Right hindlimb (tissue), 1 donor: Measurements from ENCODE around the gene SNX33.
"Not testable (repeated sequence)": the region's sequence is repeated elsewhere in the genome, so short reads cannot be mapped to it uniquely, and the experiment has no call there.

Source experiments
- DNase-seq: peaks from one replicate; pipeline ENCODE4 v3.0.0-alpha.2; 2018

The SNX33 gene, protein sequence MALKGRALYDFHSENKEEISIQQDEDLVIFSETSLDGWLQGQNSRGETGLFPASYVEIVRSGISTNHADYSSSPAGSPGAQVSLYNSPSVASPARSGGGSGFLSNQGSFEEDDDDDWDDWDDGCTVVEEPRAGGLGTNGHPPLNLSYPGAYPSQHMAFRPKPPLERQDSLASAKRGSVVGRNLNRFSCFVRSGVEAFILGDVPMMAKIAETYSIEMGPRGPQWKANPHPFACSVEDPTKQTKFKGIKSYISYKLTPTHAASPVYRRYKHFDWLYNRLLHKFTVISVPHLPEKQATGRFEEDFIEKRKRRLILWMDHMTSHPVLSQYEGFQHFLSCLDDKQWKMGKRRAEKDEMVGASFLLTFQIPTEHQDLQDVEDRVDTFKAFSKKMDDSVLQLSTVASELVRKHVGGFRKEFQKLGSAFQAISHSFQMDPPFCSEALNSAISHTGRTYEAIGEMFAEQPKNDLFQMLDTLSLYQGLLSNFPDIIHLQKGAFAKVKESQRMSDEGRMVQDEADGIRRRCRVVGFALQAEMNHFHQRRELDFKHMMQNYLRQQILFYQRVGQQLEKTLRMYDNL

DNA sequence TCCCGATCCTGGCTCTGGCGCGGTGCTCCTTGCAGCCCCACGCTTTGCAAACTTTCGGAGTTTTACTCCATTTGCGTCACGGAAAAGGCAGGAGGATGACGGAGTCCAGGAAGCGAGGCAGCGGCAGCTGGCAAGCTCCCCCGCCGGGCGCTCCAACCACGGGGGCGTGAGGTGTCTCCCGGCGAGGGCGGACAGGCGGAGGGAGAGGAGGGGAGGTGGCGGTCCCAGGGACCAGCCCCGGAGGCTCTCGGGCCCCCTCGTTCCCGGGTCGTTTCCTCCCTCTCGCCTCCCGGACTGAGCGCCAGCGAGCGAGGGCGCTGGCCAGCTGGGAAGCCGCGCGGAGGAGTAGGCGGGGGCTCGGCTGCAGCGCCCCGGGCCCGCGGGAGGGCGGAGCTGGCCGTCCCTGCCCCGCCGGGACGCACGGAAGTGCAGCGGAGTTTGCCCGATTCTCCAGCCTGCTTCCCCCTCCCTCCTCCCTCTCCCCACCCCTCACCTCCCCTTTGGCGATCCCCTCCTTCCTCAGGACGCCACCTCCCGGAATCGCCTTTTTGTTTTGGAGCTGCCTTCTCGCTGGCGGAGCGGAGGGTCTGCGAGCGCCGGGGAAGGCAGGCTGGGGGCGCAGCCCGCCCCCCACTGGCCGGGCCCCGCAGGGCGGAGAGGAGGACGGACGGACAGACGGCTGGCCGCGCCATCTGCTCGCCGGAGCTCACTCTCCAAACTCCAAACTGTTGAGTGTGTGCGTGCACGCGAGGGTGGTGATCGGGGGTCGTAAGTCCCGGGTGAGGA is at the start of gene SNX33:
SNX33 (plus strand) TSS at position 543 of the 786 bp plus-strand sequence. CDS start 1,191 bp downstream, outside the sequence.
- DNase-seq = peak; percentile 94

DNA sequence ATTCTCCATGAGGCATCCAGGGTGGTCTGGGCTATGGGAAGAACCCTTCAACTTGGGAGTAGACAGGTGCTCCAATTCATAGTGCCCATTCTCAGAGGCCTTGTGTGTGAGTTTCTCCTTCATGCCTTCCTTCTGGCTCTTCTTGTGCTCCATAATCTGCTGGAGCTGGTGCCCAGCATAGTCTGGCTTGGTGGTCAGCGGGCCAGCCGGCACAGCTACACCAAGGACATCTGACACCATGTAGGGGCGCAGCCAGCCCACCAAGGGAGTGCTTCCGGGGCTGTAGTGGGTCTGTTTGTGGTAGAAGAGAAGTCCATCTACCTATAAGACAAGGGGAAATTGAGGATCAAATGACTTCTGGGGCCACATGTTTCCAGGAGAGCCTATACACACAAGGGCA is 49.4 kb upstream of the SNX33 start:
- no peak for DNase-seq

DNA sequence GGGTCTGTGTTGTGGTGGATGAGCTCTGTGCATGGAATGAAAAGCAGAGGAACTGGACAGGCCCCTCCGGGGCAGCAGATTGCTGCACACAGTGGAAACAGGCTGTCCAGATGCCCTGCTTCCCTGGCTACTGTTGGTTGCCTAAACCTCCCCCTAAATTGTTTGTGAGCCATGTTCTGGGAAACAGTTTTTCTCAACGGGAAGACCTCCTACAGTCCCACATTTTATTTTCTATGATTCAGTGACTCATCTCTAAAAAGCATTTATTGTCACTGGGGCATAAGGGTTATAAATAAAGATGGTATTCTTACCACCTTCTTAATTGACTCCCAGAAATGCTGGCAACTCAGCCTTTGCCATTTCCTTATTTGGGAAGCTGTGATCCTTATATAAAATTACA is 48.3 kb upstream of the SNX33 start:
- no peak for DNase-seq

GRCh38 chr15:75606026-75606425 is 41.7 kb upstream of the SNX33 start:
- no peak for DNase-seq

- DNase-seq = no peak
Measured at GRCh38 chr15:75606711-75607699, 40.7 kb upstream of the SNX33 start.

- DNase-seq = no peak
Measured at GRCh38 chr15:75616766-75617165, 30.9 kb upstream of the SNX33 start.

DNA sequence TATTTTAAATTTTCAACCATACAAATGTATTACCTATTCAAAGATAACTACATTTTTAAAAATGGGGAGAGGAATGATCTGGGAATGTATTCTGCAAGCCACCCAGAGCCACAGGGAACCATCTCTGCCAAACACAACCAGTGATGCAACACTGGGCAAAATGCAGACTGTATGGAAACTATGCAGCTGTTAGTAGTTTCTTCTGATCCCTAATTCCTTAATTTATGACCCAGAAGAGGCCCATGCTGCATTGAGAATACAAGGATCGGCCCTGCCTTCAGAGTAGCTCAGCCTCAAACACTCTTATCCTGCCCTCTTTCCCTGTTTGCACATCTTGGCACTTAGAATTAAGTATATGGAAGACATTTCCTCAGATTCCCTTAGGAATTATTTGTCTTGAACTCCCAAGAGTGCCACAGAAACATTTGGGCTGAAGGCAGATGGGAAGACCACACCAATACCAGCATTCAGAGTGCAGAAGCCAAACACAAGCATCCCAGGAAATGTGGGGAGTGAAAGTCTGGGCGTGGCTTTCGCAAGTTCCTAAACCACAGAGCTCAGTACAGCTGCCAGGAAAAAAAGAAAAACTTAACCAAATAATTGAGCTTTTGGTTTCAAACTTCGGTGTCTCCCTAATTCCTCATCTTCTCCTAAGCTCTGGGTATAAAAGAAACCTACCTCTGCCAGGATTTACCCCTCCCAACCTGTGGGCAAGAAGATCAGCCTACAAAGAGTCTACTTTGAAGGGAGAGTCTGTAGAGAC is 27.5 kb upstream of the SNX33 start:
- DNase-seq = peak; percentile 75

DNA sequence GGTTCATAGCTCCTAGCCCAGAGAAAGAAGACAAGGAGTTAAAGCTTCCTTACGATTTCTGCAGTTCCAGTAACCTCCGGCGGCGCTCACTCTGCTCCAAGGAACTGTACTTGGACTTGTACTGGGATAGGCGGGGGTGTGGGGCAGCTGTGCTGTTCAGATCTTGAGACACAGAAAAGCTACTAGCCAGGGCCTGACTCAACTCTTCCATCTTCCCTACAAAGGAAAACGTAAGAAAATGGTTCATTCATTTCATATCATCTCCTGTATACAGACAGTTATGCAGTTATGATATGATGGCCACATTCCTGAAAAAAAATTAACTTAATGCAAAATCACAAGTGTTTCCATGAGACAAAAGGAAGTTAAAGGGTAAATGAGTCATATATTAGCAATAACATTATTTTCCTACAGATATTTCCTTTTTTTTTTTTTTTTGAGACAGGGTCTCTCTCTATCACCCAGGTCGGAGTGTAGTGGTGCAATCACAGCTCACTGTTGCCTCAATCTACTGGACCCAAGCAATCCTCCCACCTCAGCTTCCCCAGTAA is 26.8 kb upstream of the SNX33 start:
- peak; percentile 93 for DNase-seq

- no peak for DNase-seq
Measured at GRCh38 chr15:75622505-75622904, 25.2 kb upstream of the SNX33 start.

DNA sequence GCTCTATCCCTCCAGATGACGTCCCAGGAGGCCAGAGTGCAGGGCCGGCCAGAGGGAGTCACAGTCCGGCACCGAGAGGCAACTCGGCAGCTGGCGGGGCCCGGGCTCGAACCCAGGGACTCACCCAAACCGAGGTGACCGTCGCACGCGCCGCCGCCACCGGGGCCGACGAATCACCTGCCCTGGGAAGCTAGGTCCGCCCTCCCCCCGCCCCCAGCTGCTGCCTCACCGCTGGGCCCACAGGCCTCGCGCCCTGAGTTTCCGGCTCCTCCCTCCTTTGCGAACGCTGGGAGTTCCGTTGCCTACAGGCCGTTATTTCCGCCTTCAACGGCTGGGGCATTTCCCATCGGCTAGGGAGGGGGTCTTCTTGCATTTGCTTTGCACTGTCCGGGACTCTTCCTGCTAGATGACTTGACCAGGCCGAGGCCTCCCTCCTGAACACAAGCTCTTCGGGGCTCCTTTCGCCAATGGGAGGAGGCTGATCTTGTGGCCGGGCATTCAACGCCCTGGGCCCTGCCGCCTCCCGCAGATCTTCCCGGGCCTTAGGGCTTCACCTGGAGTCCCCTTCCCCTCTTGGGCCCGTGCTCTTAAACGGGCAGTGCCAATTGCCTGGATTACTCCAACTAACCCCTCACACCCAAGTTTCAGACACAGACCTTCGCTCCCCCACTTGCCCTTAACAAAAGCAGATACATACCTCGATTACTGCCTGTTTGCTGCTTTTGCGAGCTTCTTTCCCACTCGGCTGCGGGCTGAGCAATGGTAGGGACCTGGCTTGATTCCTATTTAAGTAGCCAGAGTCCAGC is 22.0 kb upstream of the SNX33 start, which contains the start of gene SNUPN:
SNUPN (minus strand) TSS at position 184 of the 806 bp plus-strand sequence. CDS start 4,674 bp downstream, outside the sequence.
- DNase-seq = peak; percentile 98

DNA sequence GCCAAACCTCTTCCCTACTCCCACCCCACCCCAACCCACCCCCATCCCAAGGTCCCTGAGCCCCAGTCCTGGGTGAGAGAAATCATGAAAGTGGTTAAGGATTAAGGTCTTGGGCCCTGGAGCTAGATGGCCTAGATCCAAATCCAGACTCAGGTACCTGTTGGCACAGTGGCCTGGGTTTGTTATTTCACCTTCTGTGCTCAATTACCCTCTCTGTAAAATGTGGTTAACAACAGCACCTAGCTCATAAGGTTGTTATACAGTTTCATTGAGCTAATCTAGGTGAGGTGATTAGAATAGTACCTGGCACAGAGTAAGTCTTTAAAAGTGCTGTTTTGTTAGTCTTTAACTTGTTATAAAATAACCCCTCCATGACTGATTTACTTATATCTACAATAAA is 15.8 kb upstream of the SNX33 start:
- DNase-seq = no peak

DNA sequence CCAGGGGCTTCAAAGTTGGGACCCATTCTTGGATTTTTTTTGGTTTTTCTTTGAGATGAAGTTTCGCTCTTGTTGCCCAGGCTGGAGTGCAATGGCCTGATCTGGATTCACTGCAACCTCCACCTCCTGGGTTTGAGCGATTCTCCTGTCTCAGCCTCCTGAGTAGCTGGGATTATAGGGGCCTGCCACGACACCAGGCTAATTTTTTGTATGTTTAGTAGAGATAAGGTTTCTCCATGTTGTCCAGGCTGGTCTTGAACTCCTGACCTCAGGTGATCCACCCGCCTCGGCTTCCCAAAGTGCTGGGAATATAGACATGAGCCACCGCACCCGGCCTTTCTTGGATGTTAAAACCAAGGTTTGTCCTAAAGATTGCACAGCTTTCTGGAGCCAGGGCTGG is 13.8 kb upstream of the SNX33 start:
- not testable (repeated sequence) for DNase-seq

- no peak for DNase-seq
Measured at GRCh38 chr15:75636026-75636425, 11.7 kb upstream of the SNX33 start.

GRCh38 chr15:75637245-75638009 is 10.3 kb upstream of the SNX33 start:
- DNase-seq = no peak

- no peak for DNase-seq
Measured at GRCh38 chr15:75639191-75639708, 8.5 kb upstream of the SNX33 start.

- peak; percentile 97 for DNase-seq
Measured at GRCh38 chr15:75639709-75640482, 7.8 kb upstream of the SNX33 start, which contains the start of gene IMP3. TSS of gene IMP3 (minus strand) at chr15:75640224. CDS start at chr15:75640168, 56 bp downstream.

DNA sequence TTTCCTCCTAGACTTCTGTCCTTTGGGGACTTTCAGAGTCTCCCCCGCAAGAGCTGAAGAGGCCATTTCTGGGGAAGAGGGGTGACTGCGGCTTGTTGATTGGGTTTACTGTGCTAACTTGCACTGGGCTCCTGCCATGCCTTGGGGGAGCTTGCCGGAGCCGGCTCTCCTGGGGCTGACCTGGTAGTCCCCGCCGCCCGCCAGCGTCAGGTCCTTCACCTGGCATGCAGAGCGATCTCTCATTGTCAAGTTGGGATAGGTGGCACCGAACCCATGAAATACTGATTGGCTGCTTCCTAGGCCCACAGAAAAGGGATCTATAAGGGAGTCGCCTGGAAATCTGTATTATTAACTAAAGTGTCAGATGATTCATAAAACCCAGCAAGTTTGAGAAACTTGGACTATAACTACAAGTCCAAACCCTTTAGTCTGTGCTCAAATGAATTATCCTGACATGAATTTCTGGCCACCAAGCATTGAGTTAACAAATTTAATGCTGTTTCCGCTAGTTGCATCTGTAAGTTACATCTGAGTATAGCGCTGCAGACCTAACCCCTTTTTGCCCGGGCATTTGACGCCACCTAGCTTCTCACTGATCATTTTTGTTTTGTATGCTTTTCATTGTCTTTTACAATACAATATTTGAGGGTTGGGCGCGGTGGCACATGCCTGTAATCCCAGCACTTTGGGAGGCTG is 7.1 kb upstream of the SNX33 start:
- no peak for DNase-seq

GRCh38 chr15:75641179-75641503 is 6.6 kb upstream of the SNX33 start:
- DNase-seq = no peak
